GM21528 (cell line): ENCODE measurements around the gene LMTK2.

ENCODE experiments used
- ATAC-seq: cut with Tn5 transposase; IDR thresholded peaks from one replicate; pipeline ENCODE4 v1.9.1; 2021; ENCODE audit warnings: mild to moderate bottlenecking, moderate library complexity; ENCODE audit not compliant: unreplicated experiment, low FRiP score

LMTK2 gene

GRCh38 chr7:98106647-98107312 is at the start of gene LMTK2:
LMTK2 (plus strand) TSS chr7:98106862; CDS start chr7:98107178, 316 bp downstream.
- peak; percentile 99 for ATAC-seq

GRCh38 chr7:98057157-98057556 is 49.5 kb upstream of the LMTK2 start:
- ATAC-seq = no peak

- no peak for ATAC-seq
Measured at GRCh38 chr7:98058186-98058585, 48.5 kb upstream of the LMTK2 start.

GRCh38 chr7:98064233-98064632 is 42.4 kb upstream of the LMTK2 start:
- no peak for ATAC-seq

GRCh38 chr7:98066208-98066607 is 40.5 kb upstream of the LMTK2 start:
- ATAC-seq = no peak

GRCh38 chr7:98066934-98067507 is 39.6 kb upstream of the LMTK2 start:
- ATAC-seq = no peak

GRCh38 chr7:98073047-98073446 is 33.6 kb upstream of the LMTK2 start:
- ATAC-seq = no peak

GRCh38 chr7:98075801-98076200 is 30.9 kb upstream of the LMTK2 start:
- no peak for ATAC-seq

- ATAC-seq = no peak
Measured at GRCh38 chr7:98077762-98078161, 28.9 kb upstream of the LMTK2 start.

GRCh38 chr7:98078197-98078870 is 28.3 kb upstream of the LMTK2 start:
- no peak for ATAC-seq

- no peak for ATAC-seq
Measured at GRCh38 chr7:98079891-98080648, 26.6 kb upstream of the LMTK2 start.

GRCh38 chr7:98081319-98081718 is 25.3 kb upstream of the LMTK2 start:
- no peak for ATAC-seq

GRCh38 chr7:98084631-98085030 is 22.0 kb upstream of the LMTK2 start:
- no peak for ATAC-seq

- no peak for ATAC-seq
Measured at GRCh38 chr7:98085674-98086073, 21.0 kb upstream of the LMTK2 start.

GRCh38 chr7:98086281-98086718 is 20.4 kb upstream of the LMTK2 start:
- no peak for ATAC-seq

GRCh38 chr7:98088109-98088508 is 18.6 kb upstream of the LMTK2 start:
- ATAC-seq = no peak

- no peak for ATAC-seq
Measured at GRCh38 chr7:98090116-98090515, 16.5 kb upstream of the LMTK2 start.

- no peak for ATAC-seq
Measured at GRCh38 chr7:98091061-98091460, 15.6 kb upstream of the LMTK2 start.

GRCh38 chr7:98091523-98091922 is 15.1 kb upstream of the LMTK2 start:
- no peak for ATAC-seq

- ATAC-seq = no peak
Measured at GRCh38 chr7:98097042-98097645, 9.5 kb upstream of the LMTK2 start.

- no peak for ATAC-seq
Measured at GRCh38 chr7:98100088-98100487, 6.6 kb upstream of the LMTK2 start.
